DND-41 (cell line): ENCODE data around the gene CAB39L.

Source experiments
- CTCF ChIP-seq: IDR thresholded peaks from 2 replicates; pipeline ENCODE4 v1.5.1; 2012; ENCODE audit warnings: borderline replicate concordance, low read length, moderate library complexity, mild to moderate bottlenecking; ENCODE audit not compliant: poor library complexity, severe bottlenecking; ENCODE audit errors: extremely low read depth
- EZH2 ChIP-seq: IDR thresholded peaks from 3 replicates; pipeline ENCODE4 v1.6.1; 2012; ENCODE audit warnings: borderline replicate concordance, low read depth, mild to moderate bottlenecking, moderate library complexity, low read length, inconsistent platforms; ENCODE audit not compliant: severe bottlenecking

DNA sequence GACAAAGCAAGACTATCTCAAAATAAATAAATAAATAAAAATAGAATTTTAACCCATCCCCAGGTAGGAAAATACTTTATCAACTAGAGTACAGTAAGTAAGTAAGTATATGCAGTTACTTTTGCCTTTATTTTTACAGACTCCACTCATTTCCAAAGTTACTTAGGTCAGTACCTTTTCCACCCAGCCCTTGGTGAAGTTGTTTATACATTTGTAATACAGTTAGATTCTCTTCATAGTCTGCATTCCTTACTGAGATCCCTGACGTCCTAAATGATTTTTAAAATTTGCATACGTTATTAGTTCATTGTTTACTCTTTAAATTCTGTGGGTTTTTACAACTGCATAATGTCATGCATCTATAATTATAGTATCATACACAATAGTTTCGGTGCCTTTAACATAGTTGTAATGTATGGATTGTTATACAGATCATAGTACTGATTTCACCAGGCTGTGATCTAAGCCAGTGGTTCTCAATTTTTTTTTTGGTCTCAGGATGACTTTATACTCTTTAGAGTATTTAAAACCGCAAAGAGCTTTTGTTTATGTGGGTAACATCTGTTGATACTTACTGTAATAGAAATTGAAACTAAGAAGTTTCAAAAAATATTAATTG is 10.6 kb upstream of the CAB39L start:
- TF ChIP-seq CTCF = no peak
- TF ChIP-seq EZH2 = no peak
